NCI-H774 (cell line): ENCODE data around the gene ATP1A1.

Experiments used
- DNase-seq: peaks from one replicate; lab custom pipeline; 2025; lab: John Stamatoyannopoulos, UW

Gene ATP1A1

DNA sequence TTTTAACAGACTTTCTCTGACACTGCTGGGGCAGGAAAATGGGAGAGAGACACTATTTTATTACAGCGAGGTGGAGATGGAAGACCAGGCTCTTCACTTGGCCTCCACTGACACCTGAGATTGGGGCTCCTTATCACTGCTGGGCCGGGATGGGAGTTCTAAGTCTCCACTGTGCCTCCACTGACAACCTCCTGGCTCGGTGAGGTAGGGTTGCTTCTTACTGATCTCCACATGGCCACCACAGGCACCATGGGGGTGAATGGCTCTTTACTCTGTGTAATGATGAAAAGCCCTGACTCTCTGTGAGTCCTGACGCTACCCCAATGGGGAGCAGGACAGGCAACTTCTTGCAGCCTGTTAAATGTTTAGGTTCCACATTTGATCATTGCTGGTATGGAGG lies 67.7 kb downstream of the ATP1A1 start:
- DNase-seq = no peak

DNA sequence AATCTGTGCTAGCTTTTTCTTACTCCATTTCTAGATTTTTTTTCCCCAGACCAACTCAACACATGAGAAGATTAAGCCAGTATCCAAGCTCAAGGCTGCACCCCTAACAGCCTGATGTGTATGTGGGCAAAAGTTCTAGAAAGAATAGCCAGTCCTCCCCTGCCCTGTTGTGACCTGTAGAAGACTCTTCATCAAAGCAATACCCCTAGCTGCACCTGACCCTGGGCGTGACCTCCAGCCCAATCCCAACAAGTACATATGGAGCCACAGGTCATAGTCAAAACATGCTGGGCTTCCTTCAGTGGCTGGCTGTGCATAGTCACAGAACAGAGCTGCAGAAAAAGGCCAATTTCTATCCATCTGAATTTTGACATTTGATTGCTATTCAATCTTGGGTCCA lies 72.5 kb downstream of the ATP1A1 start:
- no peak for DNase-seq

DNA sequence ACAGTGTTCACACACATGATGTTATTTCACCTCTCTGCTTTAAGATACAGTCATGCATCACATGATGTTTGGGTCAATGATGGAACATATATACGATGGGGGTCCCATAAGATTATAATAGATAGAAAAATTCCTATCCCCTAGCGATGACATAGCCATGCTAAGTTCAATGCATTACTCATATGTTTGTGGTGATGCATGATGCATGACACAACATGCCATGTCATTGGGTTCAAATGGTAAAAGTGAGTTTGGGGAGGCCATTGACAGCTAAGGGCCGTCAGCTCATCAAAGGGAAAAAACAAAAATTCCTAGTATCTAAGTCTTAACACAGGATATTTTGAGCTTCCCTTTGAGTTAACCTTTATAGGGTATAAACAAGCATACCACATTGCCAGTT lies 73.6 kb downstream of the ATP1A1 start:
- no peak for DNase-seq

DNA sequence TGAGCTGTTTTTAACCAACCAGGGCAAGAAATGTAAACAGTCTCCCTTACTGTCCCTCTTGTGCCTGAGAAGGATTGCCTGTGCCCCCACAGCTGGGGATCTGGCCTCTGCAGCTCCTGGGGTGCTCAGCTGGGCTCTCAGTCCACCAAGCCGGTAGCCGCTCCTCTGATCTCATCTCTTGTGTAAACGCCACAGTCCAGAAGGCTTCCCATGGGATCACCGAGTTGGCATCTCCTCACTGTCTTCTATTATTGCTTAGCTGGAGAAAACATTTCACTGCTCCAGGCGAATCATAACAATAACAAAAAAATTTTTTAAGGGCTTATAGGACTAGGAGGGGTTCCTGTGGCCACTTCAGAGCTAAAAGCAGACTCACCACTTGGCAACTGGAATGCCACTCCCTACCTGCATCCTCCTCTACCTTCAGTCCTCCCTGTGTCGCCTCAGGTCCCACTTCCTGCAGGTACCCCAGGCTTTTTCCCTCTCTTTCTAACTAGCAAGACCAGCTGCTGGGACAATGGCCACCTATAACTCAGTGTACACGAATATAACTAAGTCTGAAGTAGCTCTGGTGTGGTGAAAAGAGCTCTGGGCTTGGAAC lies 75.8 kb downstream of the ATP1A1 start:
- no peak for DNase-seq

DNA sequence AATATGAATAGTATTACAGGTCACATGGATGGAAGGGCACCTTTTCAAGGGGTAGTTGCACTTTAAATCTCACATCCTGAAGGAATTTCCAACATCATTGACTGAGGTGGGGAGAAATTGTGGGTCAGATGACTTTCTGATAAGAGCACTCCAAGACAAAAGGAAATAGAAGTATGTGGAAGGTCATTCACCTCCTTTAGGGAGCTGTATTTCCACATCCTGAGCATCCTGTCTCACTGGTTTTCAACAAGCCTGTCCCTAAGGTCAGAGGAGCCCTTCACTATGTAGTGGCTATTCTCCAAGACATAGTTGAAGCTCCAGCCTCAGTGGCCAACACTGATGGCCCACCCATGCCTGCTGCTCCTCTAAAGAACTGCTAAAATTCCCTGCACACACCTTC lies 76.5 kb downstream of the ATP1A1 start:
- DNase-seq = no peak

DNA sequence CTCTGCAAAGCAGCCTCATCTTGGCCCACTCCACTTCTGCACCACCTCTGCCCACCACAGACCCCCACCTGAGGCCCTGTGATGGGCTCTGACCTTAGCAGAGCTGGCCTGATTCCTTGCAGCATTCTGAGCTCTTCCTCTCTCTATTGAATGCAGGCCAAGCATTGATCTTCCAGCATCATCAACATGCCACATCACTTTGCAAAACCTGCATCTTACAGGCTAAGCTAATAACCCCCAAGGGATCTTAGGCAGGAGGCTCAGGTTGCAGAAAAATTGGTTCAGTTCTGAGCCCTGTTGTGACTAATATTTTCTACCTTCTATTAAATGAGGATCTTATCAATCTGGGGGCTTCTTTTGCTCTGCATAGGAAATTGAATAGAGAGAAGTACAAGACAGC lies 78.7 kb downstream of the ATP1A1 start:
- no peak for DNase-seq

DNA sequence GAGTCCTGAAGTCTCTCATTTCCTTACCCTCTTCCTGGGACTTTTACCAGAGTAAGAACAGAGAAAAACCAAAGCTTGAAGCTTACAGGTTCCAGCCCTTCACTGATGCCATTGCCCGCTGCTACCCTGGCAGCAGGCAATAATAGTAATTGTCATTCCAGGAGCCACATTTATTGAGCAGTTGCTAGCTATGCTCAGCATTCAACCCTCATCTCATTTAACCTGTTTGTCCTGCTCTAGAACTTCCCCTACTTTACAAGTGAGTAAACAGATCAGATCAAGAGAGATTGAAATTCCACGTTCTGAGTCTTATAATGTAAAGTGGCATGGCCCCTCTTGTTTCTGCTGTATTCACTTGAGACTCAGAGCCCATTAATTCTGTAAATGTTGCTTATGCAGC lies 80.4 kb downstream of the ATP1A1 start:
- DNase-seq = no peak

DNA sequence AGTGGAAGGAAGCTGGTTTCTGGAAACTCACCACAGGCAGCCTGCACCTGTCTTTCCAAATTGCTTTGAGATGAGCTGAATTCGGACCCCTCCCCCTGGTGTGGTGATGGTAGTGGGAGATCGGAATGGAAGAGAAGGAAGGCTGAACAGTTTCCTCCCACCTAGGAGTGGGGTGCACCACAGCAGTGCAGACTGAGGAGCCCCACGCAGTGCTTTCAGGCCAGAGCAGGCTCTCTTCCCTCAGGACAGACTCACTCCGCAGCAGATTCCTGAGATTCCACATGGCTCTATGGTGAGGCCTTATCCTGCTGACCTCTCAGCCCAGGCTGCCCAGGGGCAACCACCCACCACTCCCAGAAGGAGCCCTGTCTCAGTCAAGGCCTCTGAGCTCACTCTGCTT lies 80.9 kb downstream of the ATP1A1 start:
- DNase-seq = no peak
